Activated T-helper 2 cell treated with anti-CD3 and anti-CD28 coated beads, Interferon-gamma antibody, Interleukin-2, Interleukin-4, amounts not matched to agents 10 μg/mL and 5 μg/mL and 100 μg/mL, durations not matched to agents 14 hours and 24 hours and 36 hours (primary cell): ENCODE measurements around the gene DUOXA2. TPM values are rescaled to one million over a fixed set of nuclear protein-coding genes. Genes with fewer than 3 reads are reported as not detected.
A peak's percentile ranks its signal among the peaks of the same experiment; 100 is the strongest.
"Not testable (repeated sequence)": the region's sequence is repeated elsewhere in the genome, so short reads cannot be mapped to it uniquely, and the experiment has no call there.

Experiments used
- DNase-seq: peaks from one replicate; pipeline ENCODE4 v3.0.0; 2021; ENCODE audit warnings: low spot score
- H3K27ac Mint-ChIP-seq: one replicate; pipeline ENCODE4 v1.8.0; 2021; ENCODE audit warnings: mixed read lengths
- H3K27me3 Mint-ChIP-seq: one replicate; pipeline ENCODE4 v1.8.0; 2021; ENCODE audit warnings: low read depth, mixed read lengths
- H3K36me3 Mint-ChIP-seq: one replicate; pipeline ENCODE4 v1.8.0; 2021; ENCODE audit warnings: low read depth, mixed read lengths
- H3K4me1 Mint-ChIP-seq: one replicate; pipeline ENCODE4 v1.8.0; 2021; ENCODE audit warnings: low read depth, mixed read lengths
- H3K4me3 Mint-ChIP-seq: one replicate; pipeline ENCODE4 v1.8.0; 2021; ENCODE audit warnings: low read depth, mild to moderate bottlenecking, moderate library complexity, mixed read lengths
- H3K9me3 Mint-ChIP-seq: one replicate; pipeline ENCODE4 v1.8.0; 2021; ENCODE audit warnings: mixed read lengths
- intact Hi-C: fragments of 100-400 bp; cut with micrococcal nuclease; formaldehyde crosslinking; loops from one replicate; pipeline ENCODE4 v1.15.1; 2023
- total RNA-seq: library from RNA; stranded (reverse); gene quantifications from 2 replicates; pipeline ENCODE4 v1.2.3, GENCODE V29; 2022

Gene DUOXA2
- not detected in 2 replicates for total RNA-seq

DNA sequence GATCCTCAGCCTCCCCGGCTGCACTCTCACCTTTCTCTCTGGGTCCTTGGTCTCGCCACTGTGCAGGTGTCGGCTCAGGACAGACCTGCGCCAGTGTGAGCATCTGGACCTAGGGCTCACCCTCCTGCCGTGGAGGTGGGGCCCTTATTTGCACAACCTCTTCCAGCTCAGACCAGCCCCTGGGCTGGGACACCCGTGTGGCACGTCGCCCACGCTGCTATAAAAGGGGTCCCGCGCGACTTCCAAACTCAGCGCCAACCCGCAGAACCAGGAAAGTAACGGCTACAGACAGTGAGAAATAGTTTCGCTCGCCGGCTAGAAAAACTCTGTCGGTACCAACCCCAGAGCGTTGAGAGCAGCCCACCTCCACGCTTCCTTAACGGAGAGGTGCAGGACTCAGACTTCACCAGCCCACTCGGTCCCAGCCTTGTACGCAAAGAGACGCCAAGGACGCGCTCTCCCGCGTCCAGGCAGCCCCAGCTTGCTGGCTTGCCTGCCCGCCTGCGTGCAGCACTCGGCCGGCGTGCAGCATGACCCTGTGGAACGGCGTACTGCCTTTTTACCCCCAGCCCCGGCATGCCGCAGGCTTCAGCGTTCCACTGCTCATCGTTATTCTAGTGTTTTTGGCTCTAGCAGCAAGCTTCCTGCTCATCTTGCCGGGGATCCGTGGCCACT lies at the start of gene DUOXA2, which contains the start of gene DUOX2:
TSS of gene DUOXA2 (plus strand) at position 251 of the 675 bp plus-strand sequence. CDS start at position 531, 280 bp downstream.
TSS of gene DUOX2 (minus strand) at position 97 of the 675 bp plus-strand sequence. CDS start 761 bp downstream, outside the sequence.
- Mint-ChIP-seq H3K4me1 (peaks cover 14% of the 10 kb centered on the region), H3K27ac (peak within 1 kb of the TSS; percentile 43), H3K27me3 (peaks cover 77% of the 10 kb centered on the region), H3K9me3 (no peaks in the 10 kb centered on the region), H3K4me3 (no peak within 1 kb of the TSS), H3K36me3 (no peaks in the 10 kb centered on the region)
- DNase-seq = no peak
- intact Hi-C loops = no loop called here

DNA sequence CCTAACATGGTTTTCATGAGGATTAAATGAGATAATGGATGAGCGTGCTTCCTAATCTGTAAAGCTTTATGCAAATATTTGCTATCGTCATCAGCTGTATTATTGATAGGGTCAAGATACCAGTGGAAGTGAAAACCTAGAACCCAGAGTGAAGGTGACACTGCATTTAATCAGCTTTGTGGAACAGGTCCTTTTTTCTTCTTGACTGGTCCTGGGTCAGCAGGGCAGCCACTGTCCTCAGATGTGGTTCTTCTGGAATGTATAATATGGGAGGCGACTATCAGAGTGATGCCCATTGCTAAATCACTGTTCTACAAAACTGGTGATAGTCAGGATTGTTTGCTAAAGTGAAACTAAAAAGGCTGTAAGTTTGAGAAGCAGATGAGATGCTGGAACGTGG lies 49.7 kb upstream of the DUOXA2 start:
- peaks cover 14% of the 10 kb centered on the region for H3K4me1 Mint-ChIP-seq
- H3K36me3 Mint-ChIP-seq = peaks cover 26% of the 10 kb centered on the region
- intact Hi-C loops = no loop called here
- no peaks in the 10 kb centered on the region for H3K9me3 Mint-ChIP-seq
- no peak overlapping the region for H3K27ac Mint-ChIP-seq
- DNase-seq = no peak
- no peaks in the 10 kb centered on the region for H3K27me3 Mint-ChIP-seq
- no peak overlapping the region for H3K4me3 Mint-ChIP-seq

DNA sequence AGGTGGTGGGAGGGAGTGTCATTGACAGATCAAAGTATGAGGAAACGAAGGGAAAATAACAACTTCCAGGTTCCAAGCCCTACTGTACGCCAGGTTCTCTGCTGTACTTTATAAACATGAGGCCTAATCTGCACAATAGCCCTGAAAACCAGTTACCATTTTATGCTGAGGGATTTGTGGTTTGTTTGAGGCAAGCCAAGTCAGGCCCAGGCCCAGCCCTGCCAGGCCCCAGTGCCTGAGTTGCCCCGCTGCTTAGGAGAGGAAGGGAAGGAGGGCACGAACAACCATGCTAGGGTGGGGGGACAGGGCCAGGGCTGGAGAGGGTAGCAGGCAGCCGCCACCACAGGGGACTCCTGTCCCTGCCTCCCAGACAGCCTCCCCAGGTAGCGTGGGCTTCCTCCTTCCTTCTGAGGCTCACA lies 44.2 kb upstream of the DUOXA2 start:
- H3K27me3 Mint-ChIP-seq, intact Hi-C loops, H3K9me3 Mint-ChIP-seq, H3K27ac Mint-ChIP-seq, H3K4me1 Mint-ChIP-seq, DNase-seq, H3K4me3 Mint-ChIP-seq: not testable (repeated sequence)
- peaks cover 10% of the 10 kb centered on the region for H3K36me3 Mint-ChIP-seq

DNA sequence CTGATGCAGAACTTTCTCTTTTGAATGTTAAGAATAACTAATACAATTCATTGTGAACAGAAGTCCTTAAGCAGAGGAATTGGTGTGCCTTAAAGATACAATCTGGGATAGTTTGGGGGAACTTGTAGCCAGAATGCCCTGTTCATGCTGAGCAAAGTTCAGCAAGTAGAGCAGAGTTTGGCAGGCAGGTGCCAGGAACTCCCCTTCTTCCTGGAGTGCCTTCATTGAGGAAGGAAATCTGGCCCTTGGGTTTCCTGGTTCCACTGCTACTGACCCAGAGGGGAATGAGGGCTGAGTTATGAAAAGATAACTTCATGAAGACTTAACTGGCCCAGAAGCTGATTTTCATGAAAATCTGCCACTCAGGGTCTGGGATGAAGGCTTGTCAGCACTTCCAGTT lies 40.5 kb upstream of the DUOXA2 start:
- H3K36me3 Mint-ChIP-seq, H3K4me1 Mint-ChIP-seq, DNase-seq, intact Hi-C loops, H3K9me3 Mint-ChIP-seq, H3K27ac Mint-ChIP-seq, H3K4me3 Mint-ChIP-seq, H3K27me3 Mint-ChIP-seq: not testable (repeated sequence)

DNA sequence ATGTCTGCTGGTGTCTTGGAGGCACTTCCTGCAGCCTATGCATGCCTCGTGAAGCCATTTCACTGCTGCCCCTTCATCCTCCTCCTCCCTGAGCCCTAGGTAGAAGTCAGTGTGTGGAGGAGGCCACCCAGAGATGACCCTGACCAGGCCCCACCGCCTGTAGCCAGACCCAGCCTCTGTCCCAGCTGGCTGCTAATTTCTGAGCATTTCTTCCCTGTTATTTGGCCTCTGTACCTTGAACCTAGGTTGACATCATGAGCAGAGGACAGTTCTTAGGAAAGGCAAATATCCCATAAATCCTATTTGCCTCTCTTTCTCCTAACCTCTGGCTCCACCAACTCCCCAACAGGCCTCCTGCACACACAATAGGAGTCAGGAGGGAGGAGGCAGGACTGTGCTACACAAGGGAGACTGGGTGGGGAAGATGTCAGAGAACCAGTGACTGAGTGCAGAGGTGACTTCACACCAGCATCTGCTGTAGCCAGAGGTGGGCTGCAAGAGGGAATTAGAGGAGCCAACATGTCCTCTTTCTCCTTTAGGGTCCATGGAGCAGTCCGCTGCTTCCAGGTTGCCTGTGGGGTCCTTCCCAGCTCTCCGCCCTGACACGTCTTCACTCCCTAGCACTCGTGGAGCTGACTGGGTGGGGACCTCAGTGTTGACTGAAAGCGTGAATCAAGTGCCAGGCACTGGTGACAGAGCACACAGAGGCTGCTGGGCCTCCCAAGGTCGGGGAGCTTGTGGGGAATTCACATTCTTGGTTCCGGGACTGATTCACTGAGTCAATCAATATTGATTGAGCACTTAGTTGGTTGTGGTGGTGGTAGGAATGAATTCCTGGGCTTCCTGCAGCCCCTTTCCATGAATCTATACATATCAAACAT lies 38.4 kb upstream of the DUOXA2 start:
- DNase-seq, H3K9me3 Mint-ChIP-seq, H3K36me3 Mint-ChIP-seq, H3K27me3 Mint-ChIP-seq, H3K4me1 Mint-ChIP-seq, H3K4me3 Mint-ChIP-seq, intact Hi-C loops, H3K27ac Mint-ChIP-seq: not testable (repeated sequence)

DNA sequence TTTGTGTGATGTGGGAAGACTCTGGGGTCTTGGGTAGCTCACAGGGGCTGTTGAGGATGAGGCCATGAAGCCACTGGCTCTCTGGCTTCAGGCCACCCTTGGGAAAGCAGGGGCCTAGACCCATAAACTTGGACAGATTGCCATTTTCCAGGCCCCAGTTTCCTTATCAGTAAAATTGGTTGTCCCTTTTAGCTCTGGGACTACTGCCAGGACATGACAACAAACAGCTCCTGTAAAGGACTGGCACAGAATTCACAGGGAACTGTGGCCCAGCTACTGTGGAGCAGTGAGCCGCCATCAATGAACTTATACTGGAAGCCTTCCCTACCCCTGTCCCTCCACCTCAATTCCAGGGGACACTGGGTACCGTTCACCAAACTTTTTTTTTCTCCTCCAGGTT lies 36.7 kb upstream of the DUOXA2 start:
- H3K36me3 Mint-ChIP-seq, intact Hi-C loops, H3K4me3 Mint-ChIP-seq, H3K27ac Mint-ChIP-seq, H3K9me3 Mint-ChIP-seq, H3K4me1 Mint-ChIP-seq, H3K27me3 Mint-ChIP-seq, DNase-seq: not testable (repeated sequence)

DNA sequence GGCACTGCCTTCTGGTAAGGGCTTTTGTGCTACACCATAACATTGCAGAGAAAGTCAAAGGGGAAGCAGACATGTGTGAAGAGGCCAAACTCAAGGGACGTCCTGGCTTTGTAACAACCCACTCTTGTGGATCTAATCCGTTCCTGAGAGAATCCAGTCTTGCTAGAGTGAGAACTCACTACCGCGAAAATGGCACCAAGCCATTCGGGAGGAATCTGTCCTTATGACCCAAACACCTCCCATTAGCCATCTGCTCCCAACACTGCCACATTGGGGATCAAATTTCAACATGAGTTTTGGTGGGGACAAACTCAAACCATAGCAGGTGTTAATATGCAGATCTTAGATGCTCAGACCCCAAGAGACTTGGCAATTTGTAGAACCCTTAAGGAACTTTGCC lies 34.9 kb upstream of the DUOXA2 start:
- intact Hi-C loops = not testable (repeated sequence)

DNA sequence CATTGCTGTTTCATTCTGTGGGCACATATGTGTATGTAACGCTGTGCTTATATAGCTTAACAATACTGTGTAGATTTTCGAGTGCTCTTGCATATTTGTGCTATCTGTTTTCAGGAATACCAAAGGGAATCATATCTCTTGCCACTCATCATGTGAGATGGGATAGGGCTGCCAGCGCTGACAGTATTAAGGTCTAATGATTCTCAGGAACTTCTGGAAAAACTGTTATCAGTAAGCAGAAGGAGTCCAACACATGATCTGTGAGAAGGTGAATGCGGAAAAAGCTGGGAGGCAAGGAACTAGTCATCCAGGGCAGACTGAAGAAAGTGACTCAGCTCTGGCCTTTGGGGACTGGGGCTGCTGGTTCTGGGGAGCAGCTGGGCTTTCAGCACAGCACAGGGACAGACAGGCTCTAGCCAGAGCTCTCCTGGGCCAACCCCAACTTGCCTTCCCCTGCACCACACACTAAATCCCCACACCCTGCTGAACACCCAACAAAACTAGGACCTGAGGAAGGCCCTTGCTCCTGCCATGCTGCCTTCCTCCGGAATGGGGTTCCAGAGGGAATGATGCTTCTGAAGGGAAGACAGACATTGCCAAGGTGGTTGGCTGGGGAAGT lies 34.4 kb upstream of the DUOXA2 start:
- DNase-seq, H3K36me3 Mint-ChIP-seq, H3K27ac Mint-ChIP-seq, H3K4me3 Mint-ChIP-seq, H3K9me3 Mint-ChIP-seq, intact Hi-C loops, H3K27me3 Mint-ChIP-seq, H3K4me1 Mint-ChIP-seq: not testable (repeated sequence)

More for the DNA sequence above, 34.9 kb upstream of the DUOXA2 start:
- H3K27me3 Mint-ChIP-seq, H3K9me3 Mint-ChIP-seq, H3K36me3 Mint-ChIP-seq, H3K4me1 Mint-ChIP-seq, DNase-seq, H3K27ac Mint-ChIP-seq, H3K4me3 Mint-ChIP-seq: not testable (repeated sequence)

DNA sequence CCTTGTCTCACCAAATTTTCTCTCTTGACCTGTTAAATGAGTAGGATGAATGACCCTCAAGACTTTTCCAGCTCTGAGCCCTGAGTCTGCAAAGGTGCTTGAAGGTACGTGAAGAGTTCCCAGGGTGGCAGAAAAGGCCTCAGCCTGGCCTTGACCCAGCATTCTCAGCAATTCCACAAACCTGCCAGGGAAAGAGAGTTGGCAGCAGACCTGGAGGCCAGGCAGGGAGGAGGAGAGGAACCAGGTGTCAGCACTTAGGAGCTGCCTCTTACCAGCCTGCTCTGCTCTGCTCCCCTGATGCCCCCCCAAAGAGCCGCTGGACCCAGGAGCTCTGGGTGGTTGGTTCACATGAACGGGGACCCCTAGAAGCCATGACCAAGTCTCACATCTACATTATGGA lies 33.5 kb upstream of the DUOXA2 start:
- not testable (repeated sequence) for H3K4me1 Mint-ChIP-seq

DNA sequence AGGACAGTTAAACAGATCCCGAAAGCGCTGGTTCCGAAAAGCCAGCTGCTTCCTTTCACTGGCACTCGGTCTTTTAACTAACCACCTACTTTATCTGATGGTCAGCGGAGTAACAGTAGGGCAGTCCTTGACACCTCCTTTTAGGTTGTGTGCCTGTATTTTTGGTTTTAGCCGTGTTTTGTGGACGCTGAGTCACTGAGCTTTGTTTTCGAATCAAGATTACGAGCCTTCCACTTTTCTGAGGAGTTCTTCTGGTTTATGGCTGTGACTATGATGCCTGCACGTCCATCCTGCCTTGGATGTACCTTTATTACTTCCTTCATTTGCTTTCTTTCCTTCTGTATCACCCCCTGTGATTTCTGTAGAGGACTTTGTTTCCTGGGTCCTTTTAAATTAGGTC lies 31.7 kb upstream of the DUOXA2 start:
- H3K36me3 Mint-ChIP-seq, H3K4me1 Mint-ChIP-seq, intact Hi-C loops, H3K27ac Mint-ChIP-seq, H3K4me3 Mint-ChIP-seq, H3K27me3 Mint-ChIP-seq, DNase-seq, H3K9me3 Mint-ChIP-seq: not testable (repeated sequence)

More for the DNA sequence above, 33.5 kb upstream of the DUOXA2 start:
- H3K4me3 Mint-ChIP-seq, H3K9me3 Mint-ChIP-seq, DNase-seq, H3K27ac Mint-ChIP-seq, H3K27me3 Mint-ChIP-seq, intact Hi-C loops, H3K36me3 Mint-ChIP-seq: not testable (repeated sequence)

DNA sequence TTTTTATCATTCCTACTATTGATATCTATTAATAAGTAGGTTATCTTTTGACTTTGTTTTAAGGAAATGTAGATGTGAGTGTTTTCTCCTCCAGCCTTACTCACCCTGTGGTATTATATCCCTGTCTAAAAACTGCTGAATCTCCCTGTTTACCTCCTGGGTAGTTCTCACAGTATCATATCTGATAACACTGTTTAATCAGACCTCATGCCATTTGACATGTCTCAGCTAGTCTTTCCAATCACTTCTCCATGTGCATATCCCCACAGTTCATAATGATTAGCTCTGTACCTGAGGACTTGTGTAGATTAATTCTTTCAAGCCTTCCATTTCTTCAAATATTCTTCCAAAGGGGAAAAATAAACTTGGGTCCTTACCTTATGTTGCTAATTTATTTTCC lies 30.9 kb upstream of the DUOXA2 start:
- no peaks in the 10 kb centered on the region for H3K9me3 Mint-ChIP-seq

DNA sequence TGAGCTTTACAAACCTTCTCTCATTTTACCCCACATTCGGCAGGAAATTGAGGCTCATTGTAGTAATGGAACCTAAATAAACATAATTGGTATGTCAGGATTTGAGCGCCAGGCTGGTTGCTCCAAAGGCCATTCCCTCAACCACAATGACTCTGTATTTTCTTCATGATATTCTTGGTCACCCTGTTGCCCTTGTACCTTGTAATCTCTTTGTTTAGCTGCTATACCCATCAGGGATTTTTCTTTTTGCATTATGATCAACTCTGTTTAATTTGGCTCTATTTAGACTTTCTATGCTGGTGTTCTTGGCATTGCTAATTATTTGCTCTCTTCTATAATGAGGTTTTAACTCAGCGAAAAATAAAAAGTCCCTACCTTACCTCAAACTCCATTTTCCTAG lies 30.0 kb upstream of the DUOXA2 start:
- H3K36me3 Mint-ChIP-seq = no peaks in the 10 kb centered on the region
- H3K4me1 Mint-ChIP-seq = no peaks in the 10 kb centered on the region
- DNase-seq = no peak
- peaks cover 9% of the 10 kb centered on the region for H3K27me3 Mint-ChIP-seq
- intact Hi-C loops = no loop called here
- no peak overlapping the region for H3K27ac Mint-ChIP-seq
- H3K9me3 Mint-ChIP-seq = no peaks in the 10 kb centered on the region
- no peak overlapping the region for H3K4me3 Mint-ChIP-seq

More for the DNA sequence above, 30.9 kb upstream of the DUOXA2 start:
- Mint-ChIP-seq H3K4me3 (no peak overlapping the region), H3K27ac (no peak overlapping the region), H3K36me3 (no peaks in the 10 kb centered on the region), H3K4me1 (no peaks in the 10 kb centered on the region), H3K27me3 (peaks cover 7% of the 10 kb centered on the region)
- no peak for DNase-seq
- intact Hi-C loops = no loop called here

DNA sequence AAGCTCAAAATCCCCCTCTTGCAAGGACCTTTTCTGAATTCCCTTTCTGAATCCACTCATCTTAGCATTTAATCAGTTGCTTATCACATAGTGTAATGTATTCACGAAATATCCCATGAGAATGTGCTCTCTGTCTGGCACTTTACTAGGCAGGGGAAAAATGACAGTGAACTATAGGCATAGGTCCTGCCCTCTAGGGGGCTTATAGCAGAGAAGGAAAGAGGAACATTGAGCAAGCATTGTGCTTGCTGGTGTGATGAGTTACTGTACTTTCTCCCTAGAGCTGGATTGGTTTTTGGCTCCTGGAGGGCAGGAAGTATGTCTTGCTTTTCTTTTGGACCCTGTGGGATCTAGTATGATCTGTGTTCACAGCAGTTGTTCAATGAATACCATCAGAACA lies 26.6 kb upstream of the DUOXA2 start:
- Mint-ChIP-seq H3K36me3 (no peaks in the 10 kb centered on the region), H3K27ac (no peak overlapping the region), H3K9me3 (no peaks in the 10 kb centered on the region), H3K27me3 (peaks cover 28% of the 10 kb centered on the region), H3K4me3 (no peak overlapping the region), H3K4me1 (no peaks in the 10 kb centered on the region)
- DNase-seq = no peak
- intact Hi-C loops = no loop called here
